ENCODE measurements around the gene SPINT3.

DNA sequence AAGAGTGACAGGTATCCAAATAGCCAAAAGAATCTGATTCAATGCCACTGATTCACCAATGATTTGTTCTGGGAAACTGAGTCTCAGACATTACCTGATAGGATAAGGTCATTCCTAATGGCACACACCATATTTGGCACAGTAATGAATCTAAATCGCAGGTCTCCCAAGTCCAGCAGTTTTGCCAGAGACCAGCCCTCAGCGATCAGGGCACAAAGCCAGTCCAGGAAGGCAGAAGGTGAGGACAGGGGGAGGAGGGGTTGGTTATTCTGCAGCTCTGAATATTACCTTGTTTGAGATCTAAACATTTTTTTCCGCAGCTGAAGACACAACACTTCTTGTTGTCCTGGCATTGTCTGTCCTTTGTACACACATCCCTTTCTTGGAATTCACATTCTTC lies 29.9 kb upstream of the SPINT3 start:
- TF ChIP-seq, protein P1, sequence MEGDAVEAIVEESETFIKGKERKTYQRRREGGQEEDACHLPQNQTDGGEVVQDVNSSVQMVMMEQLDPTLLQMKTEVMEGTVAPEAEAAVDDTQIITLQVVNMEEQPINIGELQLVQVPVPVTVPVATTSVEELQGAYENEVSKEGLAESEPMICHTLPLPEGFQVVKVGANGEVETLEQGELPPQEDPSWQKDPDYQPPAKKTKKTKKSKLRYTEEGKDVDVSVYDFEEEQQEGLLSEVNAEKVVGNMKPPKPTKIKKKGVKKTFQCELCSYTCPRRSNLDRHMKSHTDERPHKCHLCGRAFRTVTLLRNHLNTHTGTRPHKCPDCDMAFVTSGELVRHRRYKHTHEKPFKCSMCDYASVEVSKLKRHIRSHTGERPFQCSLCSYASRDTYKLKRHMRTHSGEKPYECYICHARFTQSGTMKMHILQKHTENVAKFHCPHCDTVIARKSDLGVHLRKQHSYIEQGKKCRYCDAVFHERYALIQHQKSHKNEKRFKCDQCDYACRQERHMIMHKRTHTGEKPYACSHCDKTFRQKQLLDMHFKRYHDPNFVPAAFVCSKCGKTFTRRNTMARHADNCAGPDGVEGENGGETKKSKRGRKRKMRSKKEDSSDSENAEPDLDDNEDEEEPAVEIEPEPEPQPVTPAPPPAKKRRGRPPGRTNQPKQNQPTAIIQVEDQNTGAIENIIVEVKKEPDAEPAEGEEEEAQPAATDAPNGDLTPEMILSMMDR (IDR thresholded peaks at IDR 0.05 in 4 of 5, conservative IDR thresholded peaks at IDR 0.05 in 1 of 5): no peak
- no peak for TF ChIP-seq POLR2A (IDR thresholded peaks at IDR 0.05)

Measured in gastrocnemius medialis (tissue), 4 donors.